Daoy (cell line): ENCODE measurements around the gene LRRC47. TPM values are rescaled to one million over a fixed set of nuclear protein-coding genes. Genes with fewer than 3 reads are reported as not detected.
"Not testable (repeated sequence)": the region's sequence is repeated elsewhere in the genome, so short reads cannot be mapped to it uniquely, and the experiment has no call there.

Experiments used
- DNase-seq: peaks from one replicate; pipeline ENCODE4 v3.0.0-alpha.2; 2015; ENCODE audit warnings: low read depth
- total RNA-seq: library from RNA; depleted of rRNA; stranded (reverse); fragments of >200 nt; shearing (Covaris generic); gene quantifications from 2 replicates; pipeline ENCODE4 v1.2.3, GENCODE V29; 2014

The LRRC47 gene
- total RNA-seq, 1 experiment from 2014 or later, result 60.2 TPM

DNA sequence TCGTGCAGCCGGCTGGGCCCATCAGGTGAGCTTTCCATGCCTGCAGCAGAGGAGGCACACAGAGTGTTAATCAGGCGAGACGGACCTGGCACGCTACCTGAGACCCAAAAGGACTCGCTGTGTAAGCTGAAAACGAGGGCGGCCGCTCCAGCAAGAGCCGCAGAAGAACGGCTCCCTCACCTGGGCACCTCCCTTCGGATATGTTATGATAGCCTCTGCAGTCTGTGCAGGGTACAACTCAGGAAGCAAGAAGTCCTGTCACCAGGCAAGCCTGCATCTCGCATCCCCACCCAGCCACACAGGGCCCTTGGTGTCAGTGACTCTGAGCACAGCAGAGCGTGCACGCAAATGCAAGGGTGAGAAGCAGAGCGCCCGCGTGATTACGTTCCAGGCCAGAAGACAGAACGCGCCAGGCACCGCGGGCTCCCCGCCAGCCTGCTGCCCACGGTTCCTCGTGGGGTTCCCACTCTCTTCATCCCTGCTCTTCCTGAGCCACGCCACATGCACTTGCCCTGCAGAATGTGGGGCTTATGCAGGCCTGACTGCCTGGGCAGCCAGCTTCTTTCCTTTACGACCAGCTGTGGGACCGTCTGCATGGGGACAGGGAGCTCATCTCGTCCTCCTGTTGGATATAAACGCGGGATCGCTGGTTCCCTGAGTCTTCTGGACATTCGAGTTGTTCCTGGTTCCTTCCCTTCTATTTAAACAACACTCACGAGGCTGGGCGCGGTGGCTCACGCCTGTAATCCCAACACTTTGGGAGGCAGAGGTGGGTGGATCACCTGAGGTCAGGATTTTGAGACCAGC is 20.2 kb upstream of the LRRC47 start:
- DNase-seq, result no peak

DNA sequence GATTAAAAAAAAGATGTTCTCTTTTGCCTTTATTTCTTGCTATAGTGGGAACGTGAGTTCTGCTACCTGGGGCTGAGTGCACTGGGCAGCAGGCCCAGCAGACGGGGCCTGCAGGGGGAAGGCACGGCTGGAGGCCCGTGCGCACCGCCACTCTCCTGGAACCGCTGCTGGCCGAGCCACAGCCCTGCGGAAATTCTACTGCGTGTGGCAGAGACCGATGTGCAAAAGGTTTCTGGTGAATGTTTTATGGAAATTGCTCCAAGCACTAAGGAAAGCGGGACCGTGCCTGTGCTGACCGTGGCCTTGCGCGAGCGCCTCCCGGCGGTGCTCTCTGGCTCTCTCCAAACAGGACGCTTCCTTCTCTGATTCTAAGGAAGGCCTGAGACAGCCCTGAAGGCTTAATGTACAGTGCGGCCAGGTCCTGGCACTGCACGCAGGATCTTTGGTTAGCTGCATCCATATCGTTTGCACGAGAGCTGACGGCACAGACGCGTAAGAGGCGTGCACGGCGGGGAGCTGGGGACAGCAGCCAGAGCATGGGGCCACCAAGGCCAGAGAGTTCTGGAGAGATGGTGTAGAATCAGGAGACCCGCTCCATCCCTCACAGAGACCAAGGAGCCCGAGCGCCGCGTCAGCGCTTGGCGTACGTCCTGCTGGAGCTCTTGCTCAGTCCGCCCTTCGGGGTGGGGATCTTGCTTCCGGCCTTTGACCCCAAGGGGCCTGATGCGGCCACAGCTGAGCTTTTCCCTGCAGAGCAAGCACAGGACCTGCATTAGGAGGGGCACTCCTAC is 18.7 kb upstream of the LRRC47 start:
- DNase-seq, result no peak

- no peak for DNase-seq
Measured at GRCh38 chr1:3814065-3814464, 17.8 kb upstream of the LRRC47 start.

DNA sequence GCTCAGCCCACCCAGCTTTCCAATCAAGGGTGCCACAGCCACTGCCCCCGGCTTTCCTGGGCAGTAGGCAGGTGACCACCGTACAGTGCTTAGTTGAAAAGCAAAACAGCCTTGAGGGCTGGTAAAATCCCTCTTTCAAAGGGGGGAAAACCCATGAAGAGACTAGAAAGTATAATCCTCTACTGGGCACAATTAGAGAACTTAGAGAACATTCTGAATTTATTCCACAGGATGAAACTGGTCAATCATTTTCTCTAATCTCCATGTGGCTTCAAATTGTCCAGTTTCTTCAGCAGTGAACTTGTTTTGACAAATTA is 15.3 kb upstream of the LRRC47 start:
- no peak for DNase-seq

- DNase-seq, result not testable (repeated sequence)
Measured at GRCh38 chr1:3810149-3810761, 14.0 kb upstream of the LRRC47 start.

DNA sequence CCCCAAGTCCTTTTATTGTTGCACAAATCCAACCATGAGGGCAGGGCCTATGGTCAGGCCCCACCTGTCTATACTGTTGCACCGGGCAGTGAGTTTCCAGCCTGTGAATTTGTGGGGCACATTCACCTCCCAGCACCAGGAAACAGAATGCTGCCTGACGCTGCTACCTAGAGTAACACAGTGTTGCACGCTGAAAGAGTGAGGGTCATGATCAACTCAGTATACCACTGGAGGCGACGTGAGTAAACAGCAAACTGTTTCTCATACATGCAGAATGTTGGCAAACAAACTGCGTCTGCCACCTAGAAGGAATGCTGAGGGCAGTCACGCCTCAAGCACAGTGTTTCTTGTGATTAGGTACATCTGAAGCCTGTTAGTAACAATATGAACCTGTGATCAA is 13.4 kb upstream of the LRRC47 start:
- DNase-seq, result no peak

- DNase-seq, result no peak
Measured at GRCh38 chr1:3807769-3808168, 11.5 kb upstream of the LRRC47 start.

GRCh38 chr1:3805038-3805437 is 8.7 kb upstream of the LRRC47 start:
- no peak for DNase-seq

- not testable (repeated sequence) for DNase-seq
Measured at GRCh38 chr1:3804627-3804944, 8.3 kb upstream of the LRRC47 start.

DNA sequence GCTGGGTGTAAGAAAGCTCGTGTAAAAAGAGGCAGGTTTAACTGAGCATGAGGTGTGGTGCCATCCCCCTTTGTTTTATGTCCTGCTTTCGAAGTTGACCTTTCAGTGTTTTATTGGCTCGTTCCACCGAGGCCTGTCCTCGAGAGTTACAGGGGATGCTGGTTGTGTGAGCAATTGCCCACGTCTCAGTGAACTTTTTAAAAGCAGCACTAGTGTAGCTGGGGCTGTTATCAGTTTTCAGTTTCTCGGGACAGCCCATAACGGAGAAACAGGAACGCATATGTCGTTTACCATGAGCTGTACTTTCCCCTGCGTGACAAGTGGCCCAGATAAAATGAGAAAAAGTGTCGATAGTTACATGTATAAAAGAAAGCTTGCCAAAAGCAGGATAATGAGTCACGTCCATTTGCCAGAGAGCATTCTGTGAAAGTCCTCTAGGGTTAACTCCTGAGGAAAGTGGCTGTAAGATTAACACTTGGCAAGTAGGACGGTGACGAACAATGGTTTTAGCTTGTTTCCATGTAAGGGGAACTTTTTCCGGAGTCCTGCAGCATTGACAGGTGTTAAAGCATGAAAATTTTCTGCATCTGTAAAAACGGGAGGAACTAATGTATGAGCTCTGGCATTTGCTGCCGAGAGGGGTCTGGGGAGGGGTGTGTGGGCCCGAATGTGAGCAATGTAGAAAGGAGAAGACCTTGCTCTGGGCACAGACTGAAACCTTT is 7.8 kb upstream of the LRRC47 start:
- DNase-seq, result peak; percentile 25

- not testable (repeated sequence) for DNase-seq
Measured at GRCh38 chr1:3800795-3801194, 4.5 kb upstream of the LRRC47 start.

GRCh38 chr1:3799976-3800685 is 3.8 kb upstream of the LRRC47 start:
- DNase-seq, result no peak

DNA sequence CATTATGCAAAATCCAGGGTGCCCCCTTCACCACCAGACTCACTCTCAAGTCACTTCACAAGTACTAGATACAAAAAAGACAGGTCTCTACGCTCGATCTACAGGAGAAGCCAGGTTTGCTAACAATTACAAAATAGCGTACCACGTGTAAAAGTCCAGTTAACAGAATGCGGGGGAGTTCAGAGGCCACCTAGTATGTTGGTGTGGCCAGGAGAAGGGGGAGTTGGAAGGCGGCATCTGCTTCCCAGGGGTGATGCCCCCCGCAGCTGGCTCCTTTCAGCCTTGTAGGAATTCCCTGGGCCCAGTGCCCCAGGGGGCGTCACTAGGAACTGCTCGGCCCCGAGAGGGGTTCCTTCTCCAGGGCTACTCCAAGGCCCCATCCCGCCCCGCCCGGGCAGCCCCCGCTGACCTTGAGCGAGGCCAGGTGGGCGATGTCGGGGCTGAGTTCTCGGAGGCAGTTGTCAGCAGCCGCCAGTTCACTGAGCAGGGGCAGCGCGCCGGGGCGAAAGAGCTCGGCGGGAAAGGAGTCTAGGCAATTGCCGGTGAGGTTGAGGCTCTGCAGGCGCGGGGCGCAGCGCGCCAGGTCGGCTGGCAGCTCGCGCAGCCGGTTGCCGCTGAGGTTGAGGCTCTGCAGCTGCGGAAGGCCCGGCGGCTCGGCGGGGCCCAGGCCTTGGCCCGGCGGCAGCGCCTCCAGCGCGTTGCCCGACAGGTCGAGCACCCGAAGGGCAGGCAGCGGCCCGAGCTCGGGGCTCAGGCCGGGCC is 664 bp downstream of the LRRC47 start:
- DNase-seq, result no peak

GRCh38 chr1:3790952-3791351 is 5.3 kb downstream of the LRRC47 start:
- DNase-seq, result no peak

DNA sequence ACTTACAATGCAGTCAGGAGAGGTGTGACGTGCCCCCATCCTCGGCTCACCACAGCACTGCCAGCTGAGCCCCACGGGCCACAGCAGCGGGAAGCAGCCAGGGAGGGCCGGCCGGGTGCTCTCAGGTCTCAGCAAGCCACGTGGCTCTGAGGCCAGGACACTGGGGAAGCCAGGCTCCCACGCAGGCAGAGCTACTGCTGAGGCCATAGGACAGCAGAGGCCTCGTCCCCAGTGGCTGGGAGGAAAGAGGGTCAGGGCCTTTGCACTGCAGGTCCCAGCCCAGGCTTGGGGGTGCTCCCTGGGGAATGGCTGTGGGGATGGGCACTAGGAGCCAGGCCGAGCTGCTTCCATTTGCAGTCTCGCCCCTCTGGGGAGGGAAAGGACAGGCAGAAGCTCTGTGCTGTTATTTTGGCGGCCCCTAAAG is 5.8 kb downstream of the LRRC47 start:
- no peak for DNase-seq

DNA sequence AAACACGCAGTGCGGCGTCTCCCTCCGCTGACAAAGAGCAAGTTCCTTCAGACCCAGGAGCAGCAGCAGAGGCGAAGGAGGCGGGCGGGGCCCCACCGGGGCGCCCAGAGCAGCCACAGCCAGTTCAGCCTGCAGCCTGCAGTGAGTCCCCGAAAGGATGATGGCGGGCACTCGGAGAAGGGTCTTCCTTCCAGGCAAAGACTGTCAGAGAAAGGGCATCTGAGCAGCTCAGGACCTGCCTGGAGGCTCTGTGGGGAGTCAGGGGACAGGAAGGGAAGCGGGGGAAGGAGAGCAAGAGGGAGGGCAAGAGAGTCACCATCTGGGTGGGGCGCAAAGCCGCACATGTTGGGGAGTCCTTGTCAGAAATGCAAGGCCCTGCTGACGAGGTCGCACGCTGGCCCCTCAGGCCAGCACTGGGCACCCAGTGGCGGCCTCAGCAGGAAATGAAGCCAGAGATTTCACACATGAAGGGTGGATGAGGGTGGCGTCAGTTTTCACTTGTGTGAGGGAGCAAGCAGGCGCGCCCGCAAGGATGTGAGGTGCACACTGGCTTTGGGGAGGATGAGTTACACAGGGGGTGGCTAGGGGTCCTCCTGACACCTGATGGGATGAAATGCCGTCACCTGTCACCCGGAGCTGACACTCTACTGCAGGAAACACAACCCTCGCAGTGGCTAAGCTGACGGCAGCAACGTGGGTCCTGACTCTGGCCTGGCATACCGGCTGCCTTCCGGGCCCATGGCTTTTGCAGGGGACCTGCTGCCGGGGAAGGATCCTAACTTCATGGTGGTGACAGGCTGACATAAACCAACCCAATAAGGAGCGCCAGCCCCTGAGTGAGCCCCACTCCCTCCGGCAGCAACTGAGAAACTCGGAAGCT is 6.6 kb downstream of the LRRC47 start:
- no peak for DNase-seq

- no peak for DNase-seq
Measured at GRCh38 chr1:3788756-3789420, 7.4 kb downstream of the LRRC47 start.

DNA sequence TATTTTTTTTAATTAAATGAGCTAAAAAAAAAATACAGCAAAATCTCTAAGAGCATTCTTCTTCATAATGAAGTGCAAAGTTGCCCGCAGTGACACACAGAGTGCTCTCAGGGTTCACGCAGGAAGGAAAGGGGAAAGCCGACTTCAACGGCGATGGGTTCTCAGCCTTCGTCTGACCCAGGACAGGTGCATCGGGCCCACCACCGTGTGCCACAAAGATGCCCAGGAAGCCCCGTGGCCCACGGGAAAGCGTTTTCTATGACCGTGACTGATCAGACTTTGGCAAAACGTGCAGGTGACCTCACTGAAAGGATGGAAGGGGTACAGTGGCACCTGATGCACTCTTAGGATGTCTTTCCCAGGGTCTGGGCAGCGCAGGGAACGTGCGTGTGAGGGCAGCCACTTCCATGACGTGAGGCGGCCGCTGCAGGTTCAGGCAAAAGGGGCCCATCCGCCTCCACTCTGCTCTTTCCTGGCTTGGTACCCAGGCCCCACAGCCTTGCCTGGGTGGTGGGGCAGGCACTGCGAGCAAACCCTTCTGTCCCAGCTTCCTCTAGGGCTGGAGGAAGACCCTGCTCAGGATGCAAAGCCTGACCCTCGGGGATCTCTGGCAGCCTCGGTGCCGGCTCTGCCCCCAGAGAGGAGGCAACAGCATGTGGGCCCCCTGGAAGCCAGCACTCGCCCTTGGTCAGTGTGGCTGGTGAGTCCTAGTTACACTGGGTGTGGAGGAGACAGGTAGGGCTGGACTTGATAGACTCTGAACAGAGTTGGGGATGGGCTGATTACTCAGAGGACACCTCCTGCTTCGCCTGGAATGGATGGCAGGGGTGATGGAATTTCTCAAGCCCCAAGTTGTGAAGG is 8.3 kb downstream of the LRRC47 start:
- DNase-seq, result no peak
